Psoas muscle (tissue), 8 donors: ENCODE measurements around the gene MKNK2. TPM values are rescaled to one million over a fixed set of nuclear protein-coding genes. Genes with fewer than 3 reads are reported as not detected.

Source experiments
- ATAC-seq, 4 donors: fragments of 200-7000 bp; cut with Tn5 transposase; one replicate each; pipeline ENCODE4 v1.9.1; 2020; ENCODE audit warnings: moderate library complexity in 3 of 4, mild to moderate bottlenecking in 2 of 4
- DNase-seq, 2 donors: peaks; one replicate each; pipeline ENCODE4 v3.0.0-alpha.2; 2020
- H3K27ac ChIP-seq: fragments of 200-600 bp; one replicate; pipeline ENCODE4 v1.8.0; 2022
- H3K27me3 ChIP-seq, 3 donors: fragments of 200-600 bp in 1 of 3; one replicate each; pipeline versions ENCODE4 v1.6.1 to v1.8.0; 2013 to 2022; ENCODE audit warnings: low read length in 2 of 3, mild to moderate bottlenecking in 2 of 3, moderate library complexity in 1 of 3; ENCODE audit not compliant: insufficient read depth in 3 of 3
- H3K36me3 ChIP-seq, 2 donors: fragments of 200-600 bp in 1 of 2; one replicate each; pipeline versions ENCODE4 v1.6.1 to v1.8.0; 2013 to 2022; ENCODE audit warnings: low read depth in 1 of 2, mild to moderate bottlenecking in 1 of 2, moderate library complexity in 1 of 2; ENCODE audit not compliant: insufficient read depth in 1 of 2
- H3K4me1 ChIP-seq: fragments of 200-600 bp; one replicate; pipeline ENCODE4 v1.8.0; 2022
- H3K4me3 ChIP-seq: fragments of 200-600 bp; one replicate; pipeline ENCODE4 v1.8.0; 2022; ENCODE audit warnings: mild to moderate bottlenecking
- H3K9me3 ChIP-seq: fragments of 200-600 bp; one replicate; pipeline ENCODE4 v1.8.0; 2022
- CTCF ChIP-seq: fragments of 200-600 bp; IDR thresholded peaks from one replicate; pipeline ENCODE4 v1.8.0; 2022; ENCODE audit warnings: antibody characterized with exemption
- WGBS, 3 donors: extraction: QIAGEN DNeasy Blood & Tissue Kit; methylation state at CpG; one replicate each; pipeline versions ENCODE4 v1.1.6 to v1.1.7; 2013; 5-methylcytosine and 5-hydroxymethylcytosine counted together
- intact Hi-C, 2 donors: fragments of 100-400 bp; cut with DNase I; formaldehyde crosslinking; loops; one replicate each; pipeline versions ENCODE4 v1.11.0 to v1.14.2; 2022
- polyA plus RNA-seq, 3 donors: library from polyadenylated mRNA; stranded (reverse); fragments of 200-250 nt; gene quantifications; one replicate each; pipeline ENCODE4 v1.2.3, GENCODE V29; 2013
- total RNA-seq, 4 donors: library from RNA; stranded (reverse); fragmentation: NEBNext Ultra II Directional in 2 of 4; extraction: Animal tissue kit (Norgen Biotek cat#: 25700) in 2 of 4; gene quantifications; one replicate each; pipeline versions ENCODE4 v1.2.1 to v1.2.4, GENCODE V29; 2021 to 2023
- donor health status: healthy with polysubstance abuse.
- donor health status: DM: no; HTN: no; CAD: no; lungs with moderate emphysema.
- donor health status: Bipolar disorder and iron deficiency.
- donor health status: healthy.
- donor health status: DM: yes; HTN: yes; CAD: no.
- donor health status: DM: no; HTN: no; CAD: no.
- donor health status: DM: no; HTN: no; CAD: no.
- donor health status: DM: yes; HTN: yes; CAD: no.

Gene MKNK2
- total and polyA plus RNA-seq, 7 donors, result 793 to 2,795 (median 1,017) TPM

- 84 to 88% (median 87%) methylated on average over 23 of the region's 23 CpGs for WGBS, 3 donors
- no peak overlapping the region for H3K27ac ChIP-seq
- DNase-seq (no peak), ATAC-seq (peak in 1 of 4 donors; percentile 10)
- intact Hi-C loops, result loop anchor here in 1 of 2 donors (5.0 kb wide), 1 partner anchor 153 kb away; no protein-coding TSS in a partner anchor
- H3K4me3 ChIP-seq, result no peak overlapping the region
- H3K4me1 ChIP-seq, result no peaks in the 10 kb centered on the region
- no peaks in the 10 kb centered on the region for H3K9me3 ChIP-seq
- H3K36me3 ChIP-seq, result peaks cover 2 to 78% of the 10 kb centered on the region in 2 donors
- TF ChIP-seq CTCF, result no peak
- no peaks in the 10 kb centered on the region for H3K27me3 ChIP-seq
Measured at GRCh38 chr19:2079865-2080301, 28.8 kb upstream of the MKNK2 start.

GRCh38 chr19:2079076-2079864 lies 28.2 kb upstream of the MKNK2 start:
- no peaks in the 10 kb centered on the region for H3K4me1 ChIP-seq
- WGBS, 3 donors, result 91 to 92% (median 91%) methylated on average over 32 of the region's 32 CpGs
- intact Hi-C loops, result loop anchor here in 1 of 2 donors (5.0 kb wide), 1 partner anchor 152 kb away; no protein-coding TSS in a partner anchor

GRCh38 chr19:2077833-2078619 lies 27.0 kb upstream of the MKNK2 start:
- Histone ChIP-seq H3K27ac (no peak overlapping the region), H3K9me3 (no peaks in the 10 kb centered on the region), H3K4me3 (no peak overlapping the region), H3K36me3 (peaks cover 2 to 87% of the 10 kb centered on the region in 2 donors), H3K27me3 (no peaks in the 10 kb centered on the region), H3K4me1 (no peaks in the 10 kb centered on the region)
- intact Hi-C loops, result loop anchor here in 1 of 2 donors (5.0 kb wide), 1 partner anchor 151 kb away; no protein-coding TSS in a partner anchor
- 95 to 97% (median 95%) methylated on average over 44 of the region's 44 CpGs for WGBS, 3 donors
- no peak for TF ChIP-seq CTCF
- DNase-seq (peak in 1 of 2 donors; percentile 44), ATAC-seq (no peak)

More at GRCh38 chr19:2079076-2079864, 28.2 kb upstream of the MKNK2 start:
- Histone ChIP-seq H3K4me3 (no peak overlapping the region), H3K9me3 (no peaks in the 10 kb centered on the region), H3K27me3 (no peaks in the 10 kb centered on the region), H3K36me3 (peaks cover 2 to 82% of the 10 kb centered on the region in 2 donors), H3K27ac (no peak overlapping the region)
- no peak for TF ChIP-seq CTCF
- ATAC-seq (no peak), DNase-seq (peak in 1 of 2 donors; percentile 48)

- no peaks in the 10 kb centered on the region for H3K27me3 ChIP-seq
- no peak overlapping the region for H3K4me3 ChIP-seq
- DNase-seq, result no peak
- H3K27ac ChIP-seq, result no peak overlapping the region
- intact Hi-C loops, result loop anchor here in 1 of 2 donors (5.0 kb wide), 1 partner anchor 150 kb away; no protein-coding TSS in a partner anchor
- no peaks in the 10 kb centered on the region for H3K4me1 ChIP-seq
- H3K36me3 ChIP-seq, result peaks cover 2 to 88% of the 10 kb centered on the region in 2 donors
- no peak for ATAC-seq
- WGBS, 3 donors, result 91 to 96% (median 93%) methylated on average over 7 of the region's 7 CpGs
- no peak for TF ChIP-seq CTCF
- no peaks in the 10 kb centered on the region for H3K9me3 ChIP-seq
Measured at GRCh38 chr19:2077398-2077797, 26.4 kb upstream of the MKNK2 start.
